IMR-90 (cell line): ENCODE results near the gene IL1RAPL1.
A peak's percentile ranks its signal among the peaks of the same experiment; 100 is the strongest.

Experiments
- CEBPB ChIP-seq: IDR thresholded peaks from 2 replicates; pipeline ENCODE4 v1.6.1; 2012; ENCODE audit warnings: low read depth, low read length, improper control_type of control experiment
- CHD1 ChIP-seq: IDR thresholded peaks from 2 replicates; pipeline ENCODE4 v1.6.1; 2012; ENCODE audit warnings: low read depth, low read length, improper control_type of control experiment
- MAFK ChIP-seq: IDR thresholded peaks from 2 replicates; pipeline ENCODE4 v1.6.1; 2012; ENCODE audit warnings: low read depth, low read length, improper control_type of control experiment
- POLR2A ChIP-seq: IDR thresholded peaks from 2 replicates; pipeline ENCODE4 v1.6.1; 2012; ENCODE audit warnings: mild to moderate bottlenecking, low read depth, low read length
- SMC3 ChIP-seq: fragments of 150-350 bp; IDR thresholded peaks from 2 replicates; pipeline ENCODE4 v1.6.1; 2016; ENCODE audit warnings: low read depth, mild to moderate bottlenecking, antibody characterized with exemption, low read length, moderate library complexity
- TF ChIP-seq, protein P1 (sequence below): conservative IDR thresholded peaks from 2 replicates; pipeline ENCODE4 v1.5.1; 2012; ENCODE audit warnings: mild to moderate bottlenecking, low read depth, low read length, improper control_type of control experiment

DNA sequence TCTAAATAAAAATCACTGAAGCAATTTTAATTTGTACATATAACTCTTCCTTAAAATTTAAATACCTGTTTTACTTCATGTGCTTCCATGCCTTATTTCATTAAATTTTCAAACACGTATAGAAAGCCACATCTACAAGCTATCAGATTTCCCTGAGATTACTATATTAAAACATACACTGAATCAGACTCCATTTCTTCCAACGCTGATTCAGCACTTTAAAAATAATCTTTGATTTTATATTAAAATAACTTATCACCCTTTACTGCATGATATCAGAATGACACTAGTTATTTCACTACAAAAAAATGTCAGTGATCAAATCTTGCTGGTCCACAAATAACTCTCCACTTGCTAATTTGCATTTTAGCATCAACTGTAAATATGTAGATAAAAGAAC, 550.8 kb downstream of the IL1RAPL1 start:
- TF ChIP-seq, protein P1, sequence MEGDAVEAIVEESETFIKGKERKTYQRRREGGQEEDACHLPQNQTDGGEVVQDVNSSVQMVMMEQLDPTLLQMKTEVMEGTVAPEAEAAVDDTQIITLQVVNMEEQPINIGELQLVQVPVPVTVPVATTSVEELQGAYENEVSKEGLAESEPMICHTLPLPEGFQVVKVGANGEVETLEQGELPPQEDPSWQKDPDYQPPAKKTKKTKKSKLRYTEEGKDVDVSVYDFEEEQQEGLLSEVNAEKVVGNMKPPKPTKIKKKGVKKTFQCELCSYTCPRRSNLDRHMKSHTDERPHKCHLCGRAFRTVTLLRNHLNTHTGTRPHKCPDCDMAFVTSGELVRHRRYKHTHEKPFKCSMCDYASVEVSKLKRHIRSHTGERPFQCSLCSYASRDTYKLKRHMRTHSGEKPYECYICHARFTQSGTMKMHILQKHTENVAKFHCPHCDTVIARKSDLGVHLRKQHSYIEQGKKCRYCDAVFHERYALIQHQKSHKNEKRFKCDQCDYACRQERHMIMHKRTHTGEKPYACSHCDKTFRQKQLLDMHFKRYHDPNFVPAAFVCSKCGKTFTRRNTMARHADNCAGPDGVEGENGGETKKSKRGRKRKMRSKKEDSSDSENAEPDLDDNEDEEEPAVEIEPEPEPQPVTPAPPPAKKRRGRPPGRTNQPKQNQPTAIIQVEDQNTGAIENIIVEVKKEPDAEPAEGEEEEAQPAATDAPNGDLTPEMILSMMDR = no peak
- TF ChIP-seq POLR2A (no peak), SMC3 (no peak), CEBPB (no peak), CHD1 (no peak), MAFK (peak; percentile 95)
